Measurements from ENCODE around the gene APEH. TPM values are rescaled to one million over a fixed set of nuclear protein-coding genes. Genes with fewer than 3 reads are reported as not detected.

Gene APEH
- total and polyA plus RNA-seq, 2 experiments from 2014 or later = 170 to 264 TPM

DNA sequence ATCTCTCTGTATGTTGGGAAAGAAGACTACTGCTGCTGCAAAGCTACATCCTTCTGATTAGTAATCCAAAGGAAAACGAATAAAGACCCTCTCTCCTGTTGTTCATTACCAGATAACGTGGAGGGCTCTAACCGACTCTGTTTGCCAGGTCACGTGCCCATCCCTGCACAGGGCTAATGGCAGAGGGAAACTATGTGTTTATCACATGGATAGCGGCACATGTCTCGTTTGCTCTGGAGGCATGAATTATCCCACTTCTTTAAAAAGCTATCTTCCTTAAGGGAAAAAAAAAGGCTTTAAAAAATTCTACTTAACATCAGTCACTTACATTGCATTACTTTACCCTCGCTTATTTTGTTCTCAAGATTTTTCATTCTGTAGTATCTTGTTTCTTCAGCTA lies 32.9 kb upstream of the APEH start:
- no peaks in the 10 kb centered on the region; the same call in 2 of the 3 replicates for H3K36me3 Mint-ChIP-seq (ENCODE audit: low read depth)
- H3K4me1 ChIP-seq (ENCODE audit: insufficient read depth) = no peaks in the 10 kb centered on the region
- H4K20me1 ChIP-seq (replicated peaks; ENCODE audit: insufficient read depth) = no peaks in the 10 kb centered on the region
- no peaks in the 10 kb centered on the region for H3K79me2 ChIP-seq (replicated peaks; ENCODE audit: insufficient read depth)
- H3K4me2 ChIP-seq = no peak overlapping the region
- no peaks in the 10 kb centered on the region for H3K9me3 Mint-ChIP-seq
- H3K9me2 ChIP-seq (ENCODE audit: insufficient read depth) = no peaks in the 10 kb centered on the region
- no peak overlapping the region for H3K4me3 Mint-ChIP-seq
- no peak for DNase-seq (ENCODE audit: low spot score)
- H2AFZ ChIP-seq = no peak overlapping the region
- H3K4me3 ChIP-seq = no peak overlapping the region
- H3K4me1 Mint-ChIP-seq = no peaks in the 10 kb centered on the region
- H3K27me3 Mint-ChIP-seq (ENCODE audit: insufficient read depth, low read depth, poor library complexity) = peaks cover 4% of the 10 kb centered on the region
- TF ChIP-seq POLR2AphosphoS5 (IDR thresholded peaks at IDR 0.05; ENCODE audit: low read depth) = no peak
- no peak for TF ChIP-seq REST (IDR thresholded peaks at IDR 0.05; ENCODE audit: unreplicated experiment)
- no peak for TF ChIP-seq NANOG (IDR thresholded peaks at IDR 0.05; ENCODE audit: borderline replicate concordance)
- no peak for TF ChIP-seq ZNF114 (CRISPR knock-in tag; IDR thresholded peaks at IDR 0.05)
- no peak for TF ChIP-seq ZNF331 (CRISPR knock-in tag; IDR thresholded peaks at IDR 0.05; ENCODE audit: low read depth)
- no peak for TF ChIP-seq JUNB (IDR thresholded peaks at IDR 0.05; ENCODE audit: unreplicated experiment)
- TF ChIP-seq, protein P1, sequence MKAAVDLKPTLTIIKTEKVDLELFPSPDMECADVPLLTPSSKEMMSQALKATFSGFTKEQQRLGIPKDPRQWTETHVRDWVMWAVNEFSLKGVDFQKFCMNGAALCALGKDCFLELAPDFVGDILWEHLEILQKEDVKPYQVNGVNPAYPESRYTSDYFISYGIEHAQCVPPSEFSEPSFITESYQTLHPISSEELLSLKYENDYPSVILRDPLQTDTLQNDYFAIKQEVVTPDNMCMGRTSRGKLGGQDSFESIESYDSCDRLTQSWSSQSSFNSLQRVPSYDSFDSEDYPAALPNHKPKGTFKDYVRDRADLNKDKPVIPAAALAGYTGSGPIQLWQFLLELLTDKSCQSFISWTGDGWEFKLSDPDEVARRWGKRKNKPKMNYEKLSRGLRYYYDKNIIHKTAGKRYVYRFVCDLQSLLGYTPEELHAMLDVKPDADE (IDR thresholded peaks at IDR 0.05) = no peak
- TF ChIP-seq CREB1 (CRISPR knock-in tag; IDR thresholded peaks at IDR 0.05; ENCODE audit: low read depth) = no peak
- no peak for TF ChIP-seq STAT1 (IDR thresholded peaks at IDR 0.05; ENCODE audit: unreplicated experiment)
- no peak for TF ChIP-seq EZH2 (IDR thresholded peaks at IDR 0.05; ENCODE audit: low read depth, unreplicated experiment)
- TF ChIP-seq CTCF (conservative IDR thresholded peaks at IDR 0.05; ENCODE audit: low read depth in 2 of 2) = no peak
- TF ChIP-seq EZH2phosphoT487 (IDR thresholded peaks at IDR 0.05; ENCODE audit: unreplicated experiment) = no peak
- TF ChIP-seq, protein P2, sequence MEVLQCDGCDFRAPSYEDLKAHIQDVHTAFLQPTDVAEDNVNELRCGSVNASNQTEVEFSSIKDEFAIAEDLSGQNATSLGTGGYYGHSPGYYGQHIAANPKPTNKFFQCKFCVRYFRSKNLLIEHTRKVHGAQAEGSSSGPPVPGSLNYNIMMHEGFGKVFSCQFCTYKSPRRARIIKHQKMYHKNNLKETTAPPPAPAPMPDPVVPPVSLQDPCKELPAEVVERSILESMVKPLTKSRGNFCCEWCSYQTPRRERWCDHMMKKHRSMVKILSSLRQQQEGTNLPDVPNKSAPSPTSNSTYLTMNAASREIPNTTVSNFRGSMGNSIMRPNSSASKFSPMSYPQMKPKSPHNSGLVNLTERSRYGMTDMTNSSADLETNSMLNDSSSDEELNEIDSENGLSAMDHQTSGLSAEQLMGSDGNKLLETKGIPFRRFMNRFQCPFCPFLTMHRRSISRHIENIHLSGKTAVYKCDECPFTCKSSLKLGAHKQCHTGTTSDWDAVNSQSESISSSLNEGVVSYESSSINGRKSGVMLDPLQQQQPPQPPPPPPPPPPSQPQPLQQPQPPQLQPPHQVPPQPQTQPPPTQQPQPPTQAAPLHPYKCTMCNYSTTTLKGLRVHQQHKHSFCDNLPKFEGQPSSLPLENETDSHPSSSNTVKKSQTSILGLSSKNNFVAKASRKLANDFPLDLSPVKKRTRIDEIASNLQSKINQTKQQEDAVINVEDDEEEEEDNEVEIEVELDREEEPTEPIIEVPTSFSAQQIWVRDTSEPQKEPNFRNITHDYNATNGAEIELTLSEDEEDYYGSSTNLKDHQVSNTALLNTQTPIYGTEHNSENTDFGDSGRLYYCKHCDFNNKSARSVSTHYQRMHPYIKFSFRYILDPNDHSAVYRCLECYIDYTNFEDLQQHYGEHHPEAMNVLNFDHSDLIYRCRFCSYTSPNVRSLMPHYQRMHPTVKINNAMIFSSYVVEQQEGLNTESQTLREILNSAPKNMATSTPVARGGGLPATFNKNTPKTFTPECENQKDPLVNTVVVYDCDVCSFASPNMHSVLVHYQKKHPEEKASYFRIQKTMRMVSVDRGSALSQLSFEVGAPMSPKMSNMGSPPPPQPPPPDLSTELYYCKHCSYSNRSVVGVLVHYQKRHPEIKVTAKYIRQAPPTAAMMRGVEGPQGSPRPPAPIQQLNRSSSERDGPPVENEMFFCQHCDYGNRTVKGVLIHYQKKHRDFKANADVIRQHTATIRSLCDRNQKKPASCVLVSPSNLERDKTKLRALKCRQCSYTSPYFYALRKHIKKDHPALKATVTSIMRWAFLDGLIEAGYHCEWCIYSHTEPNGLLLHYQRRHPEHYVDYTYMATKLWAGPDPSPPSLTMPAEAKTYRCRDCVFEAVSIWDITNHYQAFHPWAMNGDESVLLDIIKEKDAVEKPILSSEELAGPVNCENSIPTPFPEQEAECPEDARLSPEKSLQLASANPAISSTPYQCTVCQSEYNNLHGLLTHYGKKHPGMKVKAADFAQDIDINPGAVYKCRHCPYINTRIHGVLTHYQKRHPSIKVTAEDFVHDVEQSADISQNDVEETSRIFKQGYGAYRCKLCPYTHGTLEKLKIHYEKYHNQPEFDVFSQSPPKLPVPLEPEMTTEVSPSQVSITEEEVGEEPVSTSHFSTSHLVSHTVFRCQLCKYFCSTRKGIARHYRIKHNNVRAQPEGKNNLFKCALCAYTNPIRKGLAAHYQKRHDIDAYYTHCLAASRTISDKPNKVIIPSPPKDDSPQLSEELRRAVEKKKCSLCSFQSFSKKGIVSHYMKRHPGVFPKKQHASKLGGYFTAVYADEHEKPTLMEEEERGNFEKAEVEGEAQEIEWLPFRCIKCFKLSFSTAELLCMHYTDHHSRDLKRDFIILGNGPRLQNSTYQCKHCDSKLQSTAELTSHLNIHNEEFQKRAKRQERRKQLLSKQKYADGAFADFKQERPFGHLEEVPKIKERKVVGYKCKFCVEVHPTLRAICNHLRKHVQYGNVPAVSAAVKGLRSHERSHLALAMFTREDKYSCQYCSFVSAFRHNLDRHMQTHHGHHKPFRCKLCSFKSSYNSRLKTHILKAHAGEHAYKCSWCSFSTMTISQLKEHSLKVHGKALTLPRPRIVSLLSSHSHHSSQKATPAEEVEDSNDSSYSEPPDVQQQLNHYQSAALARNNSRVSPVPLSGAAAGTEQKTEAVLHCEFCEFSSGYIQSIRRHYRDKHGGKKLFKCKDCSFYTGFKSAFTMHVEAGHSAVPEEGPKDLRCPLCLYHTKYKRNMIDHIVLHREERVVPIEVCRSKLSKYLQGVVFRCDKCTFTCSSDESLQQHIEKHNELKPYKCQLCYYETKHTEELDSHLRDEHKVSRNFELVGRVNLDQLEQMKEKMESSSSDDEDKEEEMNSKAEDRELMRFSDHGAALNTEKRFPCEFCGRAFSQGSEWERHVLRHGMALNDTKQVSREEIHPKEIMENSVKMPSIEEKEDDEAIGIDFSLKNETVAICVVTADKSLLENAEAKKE (CRISPR knock-in tag; IDR thresholded peaks at IDR 0.05) = no peak
- H3K27ac ChIP-seq (ENCODE audit: low read depth) = no peak overlapping the region
- H3F3A ChIP-seq (replicated peaks; ENCODE audit: low read depth) = no peaks in the 10 kb centered on the region
- no peaks in the 10 kb centered on the region for H3K36me3 ChIP-seq (ENCODE audit: insufficient read depth)
- no peak overlapping the region for H3K27ac Mint-ChIP-seq
- H3K27me3 ChIP-seq (ENCODE audit: insufficient read depth) = no peaks in the 10 kb centered on the region
- no peak for ATAC-seq

Measured in GM23338 (cell line).